PC-3 (cell line): ENCODE results near the gene DACT2.

ENCODE experiments used
- CTCF ChIP-seq: fragments of 300-600 bp; sonication (generic); conservative IDR thresholded peaks from 2 replicates; pipeline ENCODE4 v1.5.1; 2017; ENCODE audit warnings: antibody characterized with exemption, low read depth, mild to moderate bottlenecking, low read length
- EZH2 ChIP-seq: fragments of 300-600 bp; sonication (generic); IDR thresholded peaks from one replicate; pipeline ENCODE4 v1.6.1; 2017; ENCODE audit warnings: antibody characterized with exemption, mild to moderate bottlenecking, low read length; ENCODE audit not compliant: unreplicated experiment
- EZH2phosphoT487 ChIP-seq: fragments of 300-600 bp; sonication (generic); IDR thresholded peaks from 2 replicates; pipeline ENCODE4 v1.6.1; 2018; ENCODE audit warnings: mild to moderate bottlenecking, antibody characterized with exemption, low read length, borderline replicate concordance

GRCh38 chr6:168332020-168332419 is 12.4 kb upstream of the DACT2 start:
- TF ChIP-seq CTCF (no peak), EZH2phosphoT487 (no peak), EZH2 (no peak)
